DLD1 (cell line): ENCODE measurements around the gene GCFC2.

Source experiments
- in situ Hi-C: cut with HindIII; loops from 2 replicates; pipeline ENCODE4 v1.10.0; 2017; ENCODE audit warnings: low sequenced_read_pairs

Gene GCFC2

DNA sequence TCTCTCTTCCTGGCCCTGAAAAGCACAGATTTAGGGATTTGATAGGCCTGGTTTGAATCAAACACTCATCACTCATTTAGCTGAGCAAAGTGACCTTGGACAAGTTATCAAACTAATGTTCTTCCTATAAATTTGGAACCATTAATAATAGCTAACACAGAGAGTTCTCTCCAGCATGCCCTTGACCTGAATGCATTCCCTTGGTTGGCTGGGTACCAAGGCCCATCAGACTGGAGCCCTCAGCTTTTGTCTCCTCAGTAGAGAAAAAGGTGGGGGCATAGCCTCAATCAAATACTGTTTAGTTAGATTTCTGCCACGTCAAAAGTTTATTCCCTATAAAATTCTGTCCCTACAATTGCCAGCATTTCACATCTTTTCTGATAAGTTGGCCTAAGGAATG lies 77.9 kb downstream of the GCFC2 start:
- in situ Hi-C loops, result no loop called here

GRCh38 chr2:75632091-75632701 lies 78.5 kb downstream of the GCFC2 start:
- in situ Hi-C loops, result no loop called here

- in situ Hi-C loops, result no loop called here
Measured at GRCh38 chr2:75627902-75628504, 82.7 kb downstream of the GCFC2 start.

- in situ Hi-C loops, result loop anchor here (25.0 kb wide), 1 partner anchor 161 kb away; no protein-coding TSS in a partner anchor
Measured at GRCh38 chr2:75622929-75623328, 87.8 kb downstream of the GCFC2 start.

DNA sequence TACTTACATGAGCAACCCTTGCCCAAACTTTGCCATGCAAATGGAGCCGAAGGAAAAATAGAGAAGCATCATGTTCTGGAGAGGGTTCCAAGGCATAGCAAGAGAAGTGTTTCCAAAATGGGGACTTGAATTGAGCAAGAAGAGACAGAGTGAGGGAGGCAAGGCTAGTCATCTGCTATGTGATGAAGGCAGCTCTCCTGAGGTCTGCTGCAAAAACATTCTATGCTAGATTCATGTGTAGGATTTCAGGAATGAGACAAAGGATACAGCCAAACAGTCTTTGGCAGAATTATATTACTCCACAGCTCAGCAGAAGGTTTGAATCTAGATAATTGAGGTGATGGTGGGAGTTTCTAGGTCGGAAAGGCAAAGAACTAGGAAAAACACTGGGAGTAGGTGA lies 88.2 kb downstream of the GCFC2 start:
- in situ Hi-C loops, result loop anchor here (25.0 kb wide), 1 partner anchor 160 kb away; no protein-coding TSS in a partner anchor

- in situ Hi-C loops, result loop anchor here (25.0 kb wide), 1 partner anchor 159 kb away; no protein-coding TSS in a partner anchor
Measured at GRCh38 chr2:75621228-75621627, 89.5 kb downstream of the GCFC2 start.

GRCh38 chr2:75619956-75620740 lies 90.6 kb downstream of the GCFC2 start:
- in situ Hi-C loops, result loop anchor here (25.0 kb wide), 1 partner anchor 158 kb away; no protein-coding TSS in a partner anchor

GRCh38 chr2:75616933-75617332 lies 93.8 kb downstream of the GCFC2 start:
- in situ Hi-C loops, result loop anchor here (25.0 kb wide), 1 partner anchor 155 kb away; no protein-coding TSS in a partner anchor

GRCh38 chr2:75616406-75616805 lies 94.3 kb downstream of the GCFC2 start:
- in situ Hi-C loops, result loop anchor here (25.0 kb wide), 1 partner anchor 154 kb away; no protein-coding TSS in a partner anchor

DNA sequence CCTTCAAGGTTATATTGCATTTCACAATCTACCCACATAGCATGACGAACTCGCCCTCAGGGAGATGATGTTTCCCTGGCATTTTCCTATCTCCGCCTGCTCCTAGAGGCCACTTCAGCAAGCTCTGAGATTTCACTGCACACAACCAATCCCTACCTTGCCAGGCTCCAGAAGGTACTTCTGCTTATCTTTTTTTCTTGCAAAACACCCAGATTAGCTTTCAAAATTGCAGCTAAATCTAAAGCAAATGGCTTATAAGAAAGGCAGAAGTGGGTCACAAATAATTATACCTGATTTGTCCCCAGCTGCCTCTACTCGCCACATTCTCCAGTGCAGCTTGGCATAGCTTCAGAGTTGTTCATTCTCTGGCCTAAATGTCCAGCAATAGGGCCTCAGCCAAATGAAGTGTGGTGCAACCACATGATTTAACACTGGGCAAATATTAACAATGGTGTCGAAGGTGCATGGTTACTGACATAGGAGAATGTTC lies 96.5 kb downstream of the GCFC2 start:
- in situ Hi-C loops, result loop anchor here (25.0 kb wide), 1 partner anchor 152 kb away; no protein-coding TSS in a partner anchor

GRCh38 chr2:75612862-75613243 lies 97.9 kb downstream of the GCFC2 start:
- in situ Hi-C loops, result loop anchor here (25.0 kb wide), 1 partner anchor 151 kb away; no protein-coding TSS in a partner anchor
